Measurements from ENCODE around the gene PDZD7. TPM values are rescaled to one million over a fixed set of nuclear protein-coding genes. Genes with fewer than 3 reads are reported as not detected.

PDZD7 gene
- total and polyA plus RNA-seq, 9 of the 15 experiments (the other 6 are each of a cell fraction or from before 2014, with no cell fraction given): 0.04 to 0.24 (median 0.08) TPM; not detected in 3

GRCh38 chr10:101071885-101072433, 41.0 kb upstream of the PDZD7 start (continued):
- TF ChIP-seq KLF10 (CRISPR knock-in tag; IDR thresholded peaks at IDR 0.05): no peak
- no peak for TF ChIP-seq ZNF507 (tag; conservative IDR thresholded peaks at IDR 0.05)
- TF ChIP-seq YBX1 (IDR thresholded peaks at IDR 0.05): no peak
- no peak for TF ChIP-seq E2F1 (CRISPR knock-in tag; IDR thresholded peaks at IDR 0.05)
- no peak for TF ChIP-seq RFX7 (CRISPR knock-in tag; IDR thresholded peaks at IDR 0.05)
- TF ChIP-seq ZBTB11 (CRISPR knock-in tag; IDR thresholded peaks at IDR 0.05): peak in 1 of 3 experiments; percentile 45; a peak in 1 of 6 replicates
- peak; percentile 81 for TF ChIP-seq PKNOX1 (IDR thresholded peaks at IDR 0.05)
- peak; percentile 63 for TF ChIP-seq VEZF1 (CRISPR knock-in tag; IDR thresholded peaks at IDR 0.05)
- TF ChIP-seq ZNF347 (CRISPR knock-in tag; IDR thresholded peaks at IDR 0.05; ENCODE audit: low read depth): no peak
- no peak for TF ChIP-seq DPF2 (IDR thresholded peaks at IDR 0.05)
- TF ChIP-seq ZBED1 (IDR thresholded peaks at IDR 0.05): 0 out of 2 replicates have a peak, but pooled peaks have one; percentile 49
- TF ChIP-seq XRCC5 (IDR thresholded peaks at IDR 0.05; ENCODE audit: low read depth, low read length): no peak
- peak; percentile 69 for TF ChIP-seq GABPA (tag; conservative IDR thresholded peaks at IDR 0.05; ENCODE audit: low read depth)
- TF ChIP-seq ZNF232 (CRISPR knock-in tag; IDR thresholded peaks at IDR 0.05): no peak
- no peak for TF ChIP-seq ZFP1 (CRISPR knock-in tag; IDR thresholded peaks at IDR 0.05)
- TF ChIP-seq CBFA2T3 (IDR thresholded peaks at IDR 0.05): peak; percentile 80
- no peak for TF ChIP-seq RBM22 (IDR thresholded peaks at IDR 0.05; ENCODE audit: low read depth, low read length, poor library complexity, severe bottlenecking)
- TF ChIP-seq ZNF778 (CRISPR knock-in tag; IDR thresholded peaks at IDR 0.05): no peak
- TF ChIP-seq TFAP4 (CRISPR knock-in tag; IDR thresholded peaks at IDR 0.05; ENCODE audit: borderline replicate concordance): peak; percentile 87; the same call in 1 of the 2 replicates
- no peak for TF ChIP-seq C11orf30 (IDR thresholded peaks at IDR 0.05; ENCODE audit: low read depth)
- TF ChIP-seq SNAPC5 (CRISPR knock-in tag; IDR thresholded peaks at IDR 0.05): no peak
- TF ChIP-seq TAL1 (IDR thresholded peaks at IDR 0.05): peak; percentile 53; the same call in 1 of the 2 replicates
